B cell (primary cell): ENCODE measurements around the gene ZNF784. TPM values are rescaled to one million over a fixed set of nuclear protein-coding genes. Genes with fewer than 3 reads are reported as not detected.
A peak's percentile ranks its signal among the peaks of the same experiment; 100 is the strongest.

ENCODE experiments used
- ATAC-seq: fragments of 200-7000 bp; cut with Tn5 transposase; one replicate; pipeline ENCODE4 v1.10.0; 2021; ENCODE audit warnings: low read depth, mild to moderate bottlenecking, moderate number of reproducible peaks, moderate library complexity
- CTCF ChIA-PET: fragments of 350-600 bp; sonication (Branson Sonifier 250); formaldehyde crosslinking; loops from one replicate; lab custom pipeline; 2021; ENCODE audit warnings: antibody characterized with exemption, inconsistent platforms; lab: Charles Lee
- POLR2A ChIA-PET: fragments of 350-600 bp; sonication (Branson Sonifier 250); formaldehyde crosslinking; loops from one replicate; lab custom pipeline; 2021; ENCODE audit warnings: antibody characterized with exemption; lab: Charles Lee
- DNase-seq: peaks from one replicate; pipeline ENCODE4 v3.0.0; 2013
- H2AFZ ChIP-seq: 2 replicates; pipeline ENCODE4 v1.6.1; 2012; ENCODE audit warnings: mild to moderate bottlenecking, low read depth, low read length; ENCODE audit not compliant: insufficient read depth, poor library complexity, severe bottlenecking
- H3K27ac ChIP-seq, 2 donors: 1 replicate in 1 of 2; 2 replicates in 1 of 2; pipeline ENCODE4 v1.5.1; 2012 to 2013; ENCODE audit warnings: low read length in 2 of 2, mild to moderate bottlenecking in 2 of 2, moderate library complexity in 1 of 2
- H3K27me3 ChIP-seq, 4 experiments: fragments of 200-600 bp in 1 of 4; sonication (generic) in 1 of 4; replicated peaks in 1 of 4; 1 replicate in 2 of 4; 2 replicates in 2 of 4; pipeline versions ENCODE4 v1.6.1 to v1.7.0; 2013 to 2016; ENCODE audit warnings: low read length in 3 of 4, mild to moderate bottlenecking in 2 of 4, mixed read lengths in 1 of 4, moderate library complexity in 1 of 4; ENCODE audit not compliant: insufficient read depth in 4 of 4, control insufficient read depth in 3 of 4; ENCODE audit errors: control extremely low read depth in 1 of 4
- H3K36me3 ChIP-seq, 2 experiments: replicated peaks in 1 of 2; 1 replicate in 1 of 2; 2 replicates in 1 of 2; pipeline versions ENCODE4 v1.6.1 to v1.7.1; 2013; ENCODE audit warnings: low read length in 1 of 2; ENCODE audit not compliant: insufficient read depth in 2 of 2, control insufficient read depth in 1 of 2; ENCODE audit errors: control extremely low read depth in 1 of 2, extremely low read depth in 1 of 2
- H3K4me1 ChIP-seq, 2 donors: fragments of 200-600 bp in 1 of 2; sonication (generic) in 1 of 2; 1 replicate in 1 of 2; 2 replicates in 1 of 2; pipeline versions ENCODE4 v1.5.1 to v1.6.1; 2013 to 2017; ENCODE audit warnings: low read length in 2 of 2; ENCODE audit not compliant: control insufficient read depth in 2 of 2, insufficient read depth in 2 of 2
- H3K4me2 ChIP-seq: replicated peaks from 2 replicates; pipeline ENCODE3; 2012; ENCODE audit warnings: mild to moderate bottlenecking, low read depth, low read length; ENCODE audit not compliant: poor library complexity, severe bottlenecking
- H3K4me3 ChIP-seq, 5 experiments: fragments of 200-600 bp in 1 of 5; sonication (generic) in 1 of 5; 1 replicate in 3 of 5; 2 replicates in 2 of 5; pipeline versions ENCODE4 v1.5.1 to v1.7.0; 2011 to 2016; ENCODE audit warnings: low read length in 4 of 5, mild to moderate bottlenecking in 4 of 5, low read depth in 2 of 5, control low read depth in 1 of 5, moderate library complexity in 1 of 5; ENCODE audit not compliant: insufficient read depth in 1 of 5; ENCODE audit errors: control extremely low read depth in 1 of 5, extremely low read depth in 1 of 5
- H3K79me2 ChIP-seq: fragments of 200-600 bp; sonication (generic); one replicate; pipeline ENCODE4 v1.6.0; 2016; ENCODE audit warnings: low read length; ENCODE audit not compliant: control insufficient read depth, insufficient read depth
- H3K9ac ChIP-seq: fragments of 200-600 bp; sonication (generic); 2 replicates; pipeline ENCODE4 v1.6.1; 2017; ENCODE audit warnings: mild to moderate bottlenecking, low read length, moderate library complexity
- H3K9me3 ChIP-seq, 3 donors: one replicate each; pipeline versions ENCODE4 v1.6.1 to v1.7.1; 2013; ENCODE audit warnings: low read length in 2 of 3; ENCODE audit not compliant: control insufficient read depth in 2 of 3, insufficient read depth in 1 of 3; ENCODE audit errors: control extremely low read depth in 1 of 3
- H4K20me1 ChIP-seq: 2 replicates; pipeline ENCODE4 v1.6.0; 2012; ENCODE audit warnings: mild to moderate bottlenecking, low read length; ENCODE audit not compliant: insufficient read depth, control insufficient read depth, poor library complexity, severe bottlenecking
- H3K27ac Mint-ChIP-seq: one replicate; pipeline ENCODE4 v1.8.0; 2021; ENCODE audit warnings: mixed read lengths
- H3K27me3 Mint-ChIP-seq: one replicate; pipeline ENCODE4 v1.8.0; 2021; ENCODE audit warnings: mixed read lengths
- H3K4me1 Mint-ChIP-seq: one replicate; pipeline ENCODE4 v1.8.0; 2021; ENCODE audit warnings: mixed read lengths
- H3K4me3 Mint-ChIP-seq: one replicate; pipeline ENCODE4 v1.8.0; 2021; ENCODE audit warnings: mixed read lengths
- H3K9me3 Mint-ChIP-seq: one replicate; pipeline ENCODE4 v1.8.0; 2022; ENCODE audit warnings: mixed read lengths; ENCODE audit not compliant: insufficient read depth
- CTCF ChIP-seq: fragments of 200-600 bp; IDR thresholded peaks from one replicate; pipeline ENCODE4 v1.8.0; 2022; ENCODE audit warnings: antibody characterized with exemption, mild to moderate bottlenecking
- EZH2 ChIP-seq: IDR thresholded peaks from 2 replicates; pipeline ENCODE4 v1.6.1; 2012; ENCODE audit warnings: borderline replicate concordance, low read depth, mild to moderate bottlenecking, moderate library complexity, low read length; ENCODE audit not compliant: insufficient read depth, poor library complexity, severe bottlenecking
- WGBS: methylation state at CpG from one replicate; pipeline ENCODE4 v1.1.5; 2013; ENCODE audit warnings: missing lambda C conversion rate; ENCODE audit not compliant: insufficient coverage; 5-methylcytosine and 5-hydroxymethylcytosine counted together
- intact Hi-C: fragments of 100-400 bp; cut with micrococcal nuclease; formaldehyde crosslinking; loops from one replicate; pipeline ENCODE4 v1.10.0; 2022
- polyA plus RNA-seq: library from polyadenylated mRNA; depleted of rRNA; stranded (reverse); fragments of >200 nt; gene quantifications from 2 replicates; pipeline ENCODE4 v1.2.3, GENCODE V29; 2012
- total RNA-seq, 2 donors: library from RNA; stranded (reverse); fragments of 120-200 nt in 1 of 2; gene quantifications; 1 replicate in 1 of 2; 2 replicates in 1 of 2; pipeline versions ENCODE4 v1.2.3 to v1.2.4, GENCODE V29; 2013 to 2022

Gene ZNF784
- total and polyA plus RNA-seq, 2 donors (not counting 1 experiment from before 2014, with no cell fraction given), result 9.2 to 9.7 TPM

- ATAC-seq (no peak), DNase-seq (no peak)
- Histone ChIP-seq H3K27me3 (no peaks in the 10 kb centered on the region), H4K20me1 (peaks cover 73% of the 10 kb centered on the region), H3K9me3 (no peaks in the 10 kb centered on the region), H3K36me3 (peaks cover 0 to 57% of the 10 kb centered on the region in 2 experiments), H3K27ac (peak overlapping the region in 1 of 2 donors; percentile 29), H3K9ac (no peak overlapping the region), H3K4me2 (no peak overlapping the region), H2AFZ (no peak overlapping the region), H3K4me3 (no peak overlapping the region), H3K79me2 (peaks cover 68% of the 10 kb centered on the region), H3K4me1 (peaks cover 28 to 43% of the 10 kb centered on the region in 2 donors)
- H3K4me3 Mint-ChIP-seq, result peak overlapping the region; percentile 63
- POLR2A ChIA-PET, result interaction anchor here (1.1 kb wide), 1 partner anchor 36 kb away, joined by 3 read pairs; no protein-coding TSS in a partner anchor
- peaks cover 58% of the 10 kb centered on the region for H3K4me1 Mint-ChIP-seq
- intact Hi-C loops, result no loop called here
- WGBS, result no CpG with 5 or more reads among the region's 9 CpGs
- no peaks in the 10 kb centered on the region for H3K27me3 Mint-ChIP-seq
- TF ChIP-seq EZH2, result no peak
- TF ChIP-seq CTCF, result no peak
- CTCF ChIA-PET, result interaction anchor here (0.9 to 3.7 kb wide), 5 partner anchors 11 to 41 kb away, joined by 3 to 46 read pairs (median 4); partner anchors contain the start of genes CCDC106 and U2AF2
- no peaks in the 10 kb centered on the region for H3K9me3 Mint-ChIP-seq
- peak overlapping the region; percentile 79 for H3K27ac Mint-ChIP-seq
These were observed 49.1 kb upstream of the ZNF784 start for GRCh38 chr19:55673465-55673864.

GRCh38 chr19:55672418-55672817 is 48.1 kb upstream of the ZNF784 start:
- H3K27me3 Mint-ChIP-seq, result no peaks in the 10 kb centered on the region
- DNase-seq (no peak), ATAC-seq (no peak)
- peak overlapping the region; percentile 46 for H3K27ac Mint-ChIP-seq
- Histone ChIP-seq H3K79me2 (peaks cover 70% of the 10 kb centered on the region), H4K20me1 (peaks cover 76% of the 10 kb centered on the region), H3K27me3 (no peaks in the 10 kb centered on the region), H2AFZ (no peak overlapping the region), H3K36me3 (peaks cover 0 to 63% of the 10 kb centered on the region in 2 experiments), H3K9me3 (no peaks in the 10 kb centered on the region), H3K4me1 (peaks cover 18 to 32% of the 10 kb centered on the region in 2 donors), H3K27ac (no peak overlapping the region), H3K9ac (no peak overlapping the region), H3K4me3 (no peak overlapping the region), H3K4me2 (no peak overlapping the region)
- no peak overlapping the region for H3K4me3 Mint-ChIP-seq
- CTCF ChIA-PET, result interaction anchor here (1.0 to 3.7 kb wide), 6 partner anchors 15 to 137 kb away, joined by 4 to 46 read pairs (median 5); partner anchors contain the start of gene CCDC106
- intact Hi-C loops, result no loop called here
- no peak for TF ChIP-seq EZH2
- no peak for TF ChIP-seq CTCF
- H3K4me1 Mint-ChIP-seq, result peaks cover 48% of the 10 kb centered on the region
- 90% methylated on average over 2 of the region's 5 CpGs for WGBS
- H3K9me3 Mint-ChIP-seq, result no peaks in the 10 kb centered on the region
- POLR2A ChIA-PET, result no interaction called here
